K562 (cell line): ENCODE data around the gene CTSZ. TPM values are rescaled to one million over a fixed set of nuclear protein-coding genes. Genes with fewer than 3 reads are reported as not detected.

Experiments
- ATAC-seq: fragments of 200-7000 bp; cut with Tn5 transposase; 3 replicates; pipeline ENCODE4 v1.9.1; 2020; ENCODE audit warnings: moderate library complexity
- BruUV-seq: library from RNA; stranded (reverse); fragments of 400-500 nt; replicated peaks from 2 replicates; lab custom pipeline; 2021; lab: Mats Ljungman, UMichigan
- CTCF ChIA-PET: fragments of 300-600 bp; formaldehyde crosslinking; extraction: SDS; loops from one replicate; lab custom pipeline; 2021; ENCODE audit warnings: low intra/inter-chr PET ratio; lab: Yijun Ruan, JAX
- POLR2A ChIA-PET: fragments of 300-600, 350-650 bp; sonication (Branson Sonifier 250); formaldehyde crosslinking; extraction: SDS; loops from one replicate; lab custom pipeline; 2021; ENCODE audit warnings: antibody characterized with exemption, inconsistent platforms; lab: Yijun Ruan, JAX
- DNase-seq, 4 experiments: peaks; one replicate each; pipeline versions ENCODE4 v3.0.0 to v3.0.0-alpha.2; 2011 to 2018; ENCODE audit warnings: low spot score in 3 of 4, mixed read lengths in 3 of 4; ENCODE audit errors: extremely low read depth in 1 of 4
- FAIRE-seq: peaks from 2 replicates; lab custom pipeline; 2011; peaks lifted over from hg19 to GRCh38; lab: Jason Lieb, UNC
- H2AFZ ChIP-seq: 2 replicates; pipeline ENCODE4 v1.6.0; 2011; ENCODE audit warnings: low read depth, low read length, control low read depth, inconsistent platforms
- H3K27ac ChIP-seq: fragments of 200-600 bp; 3 replicates; pipeline ENCODE4 v1.8.0; 2011; ENCODE audit warnings: low read depth, mild to moderate bottlenecking, control low read depth, inconsistent platforms, low read length, moderate library complexity, mixed read lengths; ENCODE audit errors: extremely low read depth
- H3K27me3 ChIP-seq, 2 experiments: fragments of 300-600 bp in 1 of 2; 2 replicates in 1 of 2; 3 replicates in 1 of 2; pipeline versions ENCODE4 v1.6.0 to v1.8.0; 2011; ENCODE audit warnings: inconsistent platforms in 2 of 2, low read length in 2 of 2, mild to moderate bottlenecking in 1 of 2, mixed read lengths in 1 of 2, moderate library complexity in 1 of 2; ENCODE audit not compliant: control insufficient read depth in 2 of 2, insufficient read depth in 2 of 2
- H3K36me3 ChIP-seq: fragments of 300-600 bp; 3 replicates; pipeline ENCODE4 v1.8.0; 2011; ENCODE audit warnings: mild to moderate bottlenecking, low read length, inconsistent platforms; ENCODE audit not compliant: control insufficient read depth, insufficient read depth
- H3K4me1 ChIP-seq, 2 experiments: fragments of 200-600 bp in 1 of 2; replicated peaks in 1 of 2; 2 replicates in 1 of 2; 3 replicates in 1 of 2; pipeline versions ENCODE4 v1.5.1 to v1.8.0; 2011; ENCODE audit warnings: inconsistent platforms in 2 of 2, low read length in 2 of 2, mild to moderate bottlenecking in 1 of 2, mixed read lengths in 1 of 2, moderate library complexity in 1 of 2; ENCODE audit not compliant: control insufficient read depth in 2 of 2, insufficient read depth in 2 of 2
- H3K4me2 ChIP-seq: 2 replicates; pipeline ENCODE4 v1.6.1; 2011; ENCODE audit warnings: low read length, control low read depth, inconsistent platforms, mixed read lengths; ENCODE audit not compliant: insufficient read depth
- H3K4me3 ChIP-seq: fragments of 200-600 bp; sonication (generic), shearing (Covaris generic); 2 replicates; pipeline ENCODE4 v1.5.1; 2016; ENCODE audit warnings: control low read depth, inconsistent platforms
- H3K79me2 ChIP-seq: fragments of 200-600 bp; 3 replicates; pipeline ENCODE4 v1.8.0; 2011; ENCODE audit warnings: low read length, inconsistent platforms; ENCODE audit not compliant: control insufficient read depth, insufficient read depth
- H3K9ac ChIP-seq, 2 experiments: 2 replicates each; pipeline versions ENCODE4 v1.6.0 to v1.6.1; 2011; ENCODE audit warnings: low read depth in 2 of 2, low read length in 2 of 2, control low read depth in 1 of 2, inconsistent platforms in 1 of 2, mild to moderate bottlenecking in 1 of 2, mixed read lengths in 1 of 2; ENCODE audit not compliant: insufficient read depth in 1 of 2
- H3K9me1 ChIP-seq: one replicate; pipeline ENCODE4 v1.6.0; 2011; ENCODE audit warnings: inconsistent platforms, mild to moderate bottlenecking, low read length, moderate library complexity; ENCODE audit not compliant: control insufficient read depth, insufficient read depth
- H3K9me3 ChIP-seq: replicated peaks from 2 replicates; pipeline ENCODE4 v1.5.1; 2011; ENCODE audit warnings: low read depth, low read length, inconsistent platforms; ENCODE audit not compliant: control insufficient read depth, insufficient read depth
- H4K20me1 ChIP-seq: replicated peaks from 2 replicates; pipeline ENCODE4 v1.6.1; 2011; ENCODE audit warnings: low read length, inconsistent platforms, mixed read lengths; ENCODE audit not compliant: control insufficient read depth, insufficient read depth
- COPS2 ChIP-seq: fragments of 450-650 bp; conservative IDR thresholded peaks from 2 replicates; pipeline ENCODE4 v1.6.1; 2016; ENCODE audit warnings: mild to moderate bottlenecking, moderate library complexity
- CXXC5 ChIP-seq: fragments of 250-450 bp; sonication (Bioruptor Pico); IDR thresholded peaks from 2 replicates; pipeline ENCODE4 v1.8.0; 2022; ENCODE audit warnings: inconsistent platforms, mild to moderate bottlenecking, moderate library complexity
- GTF3C2 ChIP-seq: IDR thresholded peaks from 3 replicates; pipeline ENCODE4 v1.6.1; 2011; ENCODE audit warnings: borderline replicate concordance, mild to moderate bottlenecking, moderate library complexity; ENCODE audit not compliant: insufficient read length; ENCODE audit errors: extremely low read depth
- HMGN3 ChIP-seq: IDR thresholded peaks from 2 replicates; pipeline ENCODE4 v1.6.1; 2011; ENCODE audit warnings: borderline replicate concordance, low read depth, mild to moderate bottlenecking, mixed read lengths, low read length; ENCODE audit not compliant: insufficient read length; ENCODE audit errors: extremely low read depth
- PCBP1 ChIP-seq: fragments of 200-400 bp; formaldehyde crosslinking; IDR thresholded peaks from 2 replicates; pipeline ENCODE4 v1.6.1; 2018; ENCODE audit warnings: mild to moderate bottlenecking, low read depth, low read length; ENCODE audit not compliant: poor library complexity, severe bottlenecking
- PML ChIP-seq: IDR thresholded peaks from 2 replicates; pipeline ENCODE4 v1.6.1; 2012; ENCODE audit warnings: low read length, inconsistent platforms
- POLR2H ChIP-seq: IDR thresholded peaks from 2 replicates; pipeline ENCODE4 v1.6.1; 2016; ENCODE audit warnings: missing genetic modification characterization, low read depth, mild to moderate bottlenecking, control low read depth, missing compliant biosample characterization, moderate library complexity
- PTTG1 ChIP-seq: fragments of 450-650 bp; IDR thresholded peaks from 2 replicates; pipeline ENCODE4 v1.6.1; 2016; ENCODE audit warnings: low read depth, mild to moderate bottlenecking, missing genetic modification characterization, missing compliant biosample characterization
- SMC3 ChIP-seq: conservative IDR thresholded peaks from 2 replicates; pipeline ENCODE4 v1.6.1; 2011; ENCODE audit warnings: low read depth, low read length, improper control_type of control experiment; ENCODE audit not compliant: insufficient read depth
- SP1 ChIP-seq: sonication (generic); formaldehyde crosslinking; IDR thresholded peaks from 2 replicates; pipeline ENCODE4 v1.8.1; 2022; ENCODE audit warnings: mild to moderate bottlenecking, missing genetic modification reagents
- TRIM28 ChIP-seq: fragments of 450-650 bp; IDR thresholded peaks from 2 replicates; pipeline ENCODE4 v1.6.1; 2017
- ZNF583 ChIP-seq: fragments of 250-450 bp; sonication (Bioruptor Pico); IDR thresholded peaks from 2 replicates; pipeline ENCODE4 v1.4.0; 2020
- ZNF740 ChIP-seq, 3 experiments: fragments of 200-800 bp in 1 of 3; sonication (Bioruptor generic) in 1 of 3; sonication (generic) in 1 of 3; formaldehyde crosslinking in 1 of 3; IDR thresholded peaks; 2 replicates each; pipeline versions ENCODE4 v1.6.1 to v1.8.0; 2016 to 2022; ENCODE audit warnings: mild to moderate bottlenecking in 2 of 3, missing compliant biosample characterization in 2 of 3, missing genetic modification characterization in 2 of 3, missing genetic modification reagents in 1 of 3
- ZNF830 ChIP-seq: fragments of 250-450 bp; sonication (Bioruptor Pico); IDR thresholded peaks from 2 replicates; pipeline ENCODE4 v1.5.0; 2021; ENCODE audit warnings: mild to moderate bottlenecking
- WGBS: fragments of 100-300 bp; shearing (Covaris generic); methylation state at CpG from one replicate; pipeline ENCODE4 v1.1.6; 2016; ENCODE audit warnings: low coverage, mixed read lengths; ENCODE audit not compliant: insufficient coverage; ENCODE audit errors: missing lambda C conversion rate; 5-methylcytosine and 5-hydroxymethylcytosine counted together
- in situ Hi-C: fragments of 300-500 bp; cut with MboI; formaldehyde crosslinking; loops from 4 replicates; pipeline ENCODE4 v1.15.0; 2018; ENCODE audit warnings: inconsistent platforms, mixed read lengths
- intact Hi-C: fragments of 100-400 bp; cut with micrococcal nuclease; formaldehyde crosslinking; loops from 2 replicates; pipeline ENCODE4 v1.14.2; 2022
- polyA plus RNA-seq, 8 experiments: library from polyadenylated mRNA; depleted of rRNA in 4 of 8; stranded (reverse) in 5 of 8; unstranded in 3 of 8; fragments of >200 nt; fragmentation: Nextera tagmentation in 2 of 8; fragmentation: Illumina TruSeq in 1 of 8; extraction: Ambion mirVana in 2 of 8; extraction: Trizol in 1 of 8; gene quantifications; 2 replicates each; pipeline versions ENCODE4 v1.2.1 to v1.2.3, GENCODE V29; 2011 to 2014; ENCODE audit warnings: inconsistent platforms in 1 of 8, missing spikeins in 1 of 8
- total RNA-seq, 7 experiments: library from RNA; depleted of rRNA in 6 of 7; stranded (reverse); fragments of >200 nt in 6 of 7; fragmentation: Illumina TruSeq in 2 of 7; extraction: Trizol in 2 of 7; gene quantifications; 2 replicates each; pipeline versions ENCODE4 v1.2.1 to v1.2.3, GENCODE V29; 2011 to 2021; ENCODE audit warnings: low replicate concordance in 1 of 7
- TF ChIP-seq, protein P1 (sequence below): IDR thresholded peaks from 2 replicates; pipeline ENCODE4 v1.6.1; 2016; ENCODE audit warnings: missing genetic modification characterization, missing compliant biosample characterization

CTSZ gene
- total and polyA plus RNA-seq, 9 of the 15 experiments (the other 6 are each of a cell fraction or from before 2014, with no cell fraction given): 1.6 to 143 (median 82.8) TPM

- TF ChIP-seq TRIM28 (peak; percentile 68; the same call in 1 of the 2 replicates), PML (peak; percentile 97), HMGN3 (no peak), CXXC5 (CRISPR knock-in tag) (peak; percentile 87), SP1 (CRISPR knock-in tag) (peak; percentile 38; the same call in 1 of the 2 replicates), COPS2 (no peak)
- TF ChIP-seq, protein P1, sequence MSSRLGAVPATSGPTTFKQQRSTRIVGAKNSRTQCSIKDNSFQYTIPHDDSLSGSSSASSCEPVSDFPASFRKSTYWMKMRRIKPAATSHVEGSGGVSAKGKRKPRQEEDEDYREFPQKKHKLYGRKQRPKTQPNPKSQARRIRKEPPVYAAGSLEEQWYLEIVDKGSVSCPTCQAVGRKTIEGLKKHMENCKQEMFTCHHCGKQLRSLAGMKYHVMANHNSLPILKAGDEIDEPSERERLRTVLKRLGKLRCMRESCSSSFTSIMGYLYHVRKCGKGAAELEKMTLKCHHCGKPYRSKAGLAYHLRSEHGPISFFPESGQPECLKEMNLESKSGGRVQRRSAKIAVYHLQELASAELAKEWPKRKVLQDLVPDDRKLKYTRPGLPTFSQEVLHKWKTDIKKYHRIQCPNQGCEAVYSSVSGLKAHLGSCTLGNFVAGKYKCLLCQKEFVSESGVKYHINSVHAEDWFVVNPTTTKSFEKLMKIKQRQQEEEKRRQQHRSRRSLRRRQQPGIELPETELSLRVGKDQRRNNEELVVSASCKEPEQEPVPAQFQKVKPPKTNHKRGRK (tag): no peak
- TF ChIP-seq, all 486 proteins: peak for 145
These were observed 14.0 kb upstream of the CTSZ start (continued) for GRCh38 chr20:59020938-59021551.

- peak; percentile 63 to 78 (median 70) for DNase-seq
- ChIA-PET POLR2A (interaction anchor here (0.6 to 4.5 kb wide), 9 partner anchors 10 to 121 kb away, joined by 3 to 31 read pairs (median 4); partner anchors contain the start of gene ATP5F1E), CTCF (no interaction called here)
- intact Hi-C loops (no loop called here), in situ Hi-C loops (no loop called here)
- H3K36me3 ChIP-seq: peaks cover 29% of the 10 kb centered on the region
- WGBS: 65% methylated on average over 4 of the region's 5 CpGs
- no peaks in the 10 kb centered on the region for H3K9me1 ChIP-seq
- no peaks in the 10 kb centered on the region for H3K27me3 ChIP-seq
- FAIRE-seq: peak; percentile 71
- H3K4me1 ChIP-seq: peaks cover 56 to 70% of the 10 kb centered on the region in 2 experiments
- peak within 1 kb of the TSS; percentile 80 for H3K4me2 ChIP-seq
- peak within 1 kb of the TSS; percentile 80 to 84 for H3K9ac ChIP-seq
- no peaks in the 10 kb centered on the region for H3K9me3 ChIP-seq
- H2AFZ ChIP-seq: no peak within 1 kb of the TSS
- no TSS peak for BruUV-seq
- H3K79me2 ChIP-seq: peaks cover 49% of the 10 kb centered on the region
- H4K20me1 ChIP-seq: no peaks in the 10 kb centered on the region
- H3K27ac ChIP-seq: peak within 1 kb of the TSS; percentile 96
- peak; percentile 70 for ATAC-seq
- H3K4me3 ChIP-seq: peak within 1 kb of the TSS; percentile 32; the same call in 1 of the 2 replicates
- no peak for TF ChIP-seq ZNF740 (CRISPR knock-in tag; IDR thresholded peaks at IDR 0.05)
- TF ChIP-seq ZNF740 (tag; IDR thresholded peaks at IDR 0.05): no peak
- TF ChIP-seq GTF3C2: no peak
- no peak for TF ChIP-seq POLR2H (tag)
- no peak for TF ChIP-seq ZNF583 (CRISPR knock-in tag)
- TF ChIP-seq ZNF830: no peak
- TF ChIP-seq PTTG1 (tag): no peak
- no peak for TF ChIP-seq SMC3
- TF ChIP-seq PCBP1: no peak
These were observed 12.2 kb upstream of the CTSZ start, which contains the start of gene TUBB1 for GRCh38 chr20:59019217-59019616. Gene TUBB1, plus strand, starts transcription at chr20:59019429. Its CDS starts 94 bp downstream, at chr20:59019523.
